Measurements from ENCODE around the gene CMTM6. TPM values are rescaled to one million over a fixed set of nuclear protein-coding genes. Genes with fewer than 3 reads are reported as not detected.

Gene CMTM6
- total and polyA plus RNA-seq, 9 of the 15 experiments (the other 6 are each of a cell fraction or from before 2014, with no cell fraction given) = 8.9 to 39.7 (median 19.5) TPM

- TF ChIP-seq TAL1 (IDR thresholded peaks at IDR 0.05) (no peak), USF1 (CRISPR knock-in tag; IDR thresholded peaks at IDR 0.05) (no peak), MXD1 (CRISPR knock-in tag; IDR thresholded peaks at IDR 0.05; ENCODE audit: borderline replicate concordance, poor library complexity, severe bottlenecking) (no peak)
These were observed 52.2 kb downstream of the CMTM6 start (continued) for GRCh38 chr3:32450426-32450825.

- no TSS peak for BruUV-seq (replicated peaks)
- Histone ChIP-seq H2AFZ (ENCODE audit: low read depth, low read length) (no peak overlapping the region), H4K20me1 (replicated peaks; ENCODE audit: control insufficient read depth, insufficient read depth, low read length) (no peaks in the 10 kb centered on the region), H3K9me3 (replicated peaks; ENCODE audit: control insufficient read depth, insufficient read depth, low read depth, low read length) (no peaks in the 10 kb centered on the region), H3K4me3 (no peak overlapping the region), H3K4me1 (replicated peaks in 1 of 2; ENCODE audit: control insufficient read depth in 2 of 2, insufficient read depth in 2 of 2, low read length in 2 of 2) (no peaks in the 10 kb centered on the region), H3K79me2 (ENCODE audit: control insufficient read depth, insufficient read depth, low read length) (no peaks in the 10 kb centered on the region), H3K9ac (ENCODE audit: insufficient read depth in 1 of 2, low read depth in 2 of 2, low read length in 2 of 2) (no peak overlapping the region), H3K27ac (ENCODE audit: extremely low read depth, low read depth, low read length) (no peak overlapping the region), H3K9me1 (ENCODE audit: control insufficient read depth, insufficient read depth, low read length) (no peaks in the 10 kb centered on the region), H3K4me2 (ENCODE audit: insufficient read depth, low read length) (no peak overlapping the region), H3K27me3 (ENCODE audit: control insufficient read depth in 2 of 2, insufficient read depth in 2 of 2, low read length in 2 of 2) (peaks cover 34 to 50% of the 10 kb centered on the region in 2 experiments), H3K36me3 (ENCODE audit: control insufficient read depth, insufficient read depth, low read length) (no peaks in the 10 kb centered on the region)
- in situ Hi-C loops (cut with MboI) = no loop called here
- ATAC-seq = no peak
- WGBS (ENCODE audit: insufficient coverage, low coverage, missing lambda C conversion rate) = 0% methylated on average over 3 of the region's 3 CpGs
- no peak for FAIRE-seq
- ChIA-PET CTCF (ENCODE audit: low intra/inter-chr PET ratio) (no interaction called here), POLR2A (interaction anchor here (0.6 to 1.7 kb wide), 3 partner anchors 9 to 51 kb away, joined by 3 to 5 read pairs (median 5); no protein-coding TSS in a partner anchor)
- intact Hi-C loops (cut with micrococcal nuclease) = no loop called here
- no peak for DNase-seq (ENCODE audit: extremely low read depth in 1 of 4, low spot score in 3 of 4)
- no peak for TF ChIP-seq ZNF324 (CRISPR knock-in tag; IDR thresholded peaks at IDR 0.05)
- TF ChIP-seq DIDO1 (tag; IDR thresholded peaks at IDR 0.05; ENCODE audit: low read depth) = no peak
- TF ChIP-seq PREB (CRISPR knock-in tag; IDR thresholded peaks at IDR 0.05) = no peak
- no peak for TF ChIP-seq MYNN (IDR thresholded peaks at IDR 0.05)
- no peak for TF ChIP-seq MYNN (CRISPR knock-in tag; IDR thresholded peaks at IDR 0.05)
- TF ChIP-seq ZSCAN29 (IDR thresholded peaks at IDR 0.05) = no peak
- TF ChIP-seq ZNF75A (CRISPR knock-in tag; IDR thresholded peaks at IDR 0.05) = no peak
- no peak for TF ChIP-seq NCOA4 (IDR thresholded peaks at IDR 0.05; ENCODE audit: partially characterized antibody)
- TF ChIP-seq U2AF2 (optimal IDR thresholded peaks at IDR 0.05; ENCODE audit: low read depth, low read length) = no peak
- no peak for TF ChIP-seq KLF13 (tag; IDR thresholded peaks at IDR 0.05; ENCODE audit: borderline replicate concordance, low read depth)
- TF ChIP-seq SMARCE1 (IDR thresholded peaks at IDR 0.05) = no peak
- TF ChIP-seq GTF3C2 (IDR thresholded peaks at IDR 0.05; ENCODE audit: borderline replicate concordance, extremely low read depth, insufficient read length) = no peak
- no peak for TF ChIP-seq FOXO4 (CRISPR knock-in tag; IDR thresholded peaks at IDR 0.05)
These were observed 53.0 kb downstream of the CMTM6 start for GRCh38 chr3:32449691-32450090.

All from K562 (cell line).